ENCODE measurements around the gene TEK.

TEK gene

DNA sequence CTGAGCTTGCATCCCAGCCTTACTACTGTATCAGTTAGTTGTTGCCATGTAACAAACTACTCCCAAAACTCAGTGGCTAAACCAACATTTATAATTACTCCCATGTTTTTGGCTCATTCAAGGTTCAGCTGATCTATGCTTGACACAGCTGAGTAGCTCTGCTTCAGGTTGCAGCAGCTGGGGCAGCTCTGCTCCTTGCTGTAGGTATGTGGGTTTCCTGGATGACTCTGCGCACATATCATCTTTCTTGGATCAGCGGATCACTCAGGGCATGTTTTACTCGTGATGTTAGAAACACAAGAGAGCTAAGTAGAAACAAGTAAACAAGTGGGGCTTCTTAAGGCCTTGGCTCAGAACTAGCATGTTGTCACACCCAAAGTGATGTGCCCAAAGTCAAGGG, 15.1 kb downstream of the TEK start:
- DNase-seq (ENCODE audit: low read depth), result no peak

GRCh38 chr9:27125030-27125429, 16.0 kb downstream of the TEK start:
- no peak for DNase-seq (ENCODE audit: low read depth)

DNA sequence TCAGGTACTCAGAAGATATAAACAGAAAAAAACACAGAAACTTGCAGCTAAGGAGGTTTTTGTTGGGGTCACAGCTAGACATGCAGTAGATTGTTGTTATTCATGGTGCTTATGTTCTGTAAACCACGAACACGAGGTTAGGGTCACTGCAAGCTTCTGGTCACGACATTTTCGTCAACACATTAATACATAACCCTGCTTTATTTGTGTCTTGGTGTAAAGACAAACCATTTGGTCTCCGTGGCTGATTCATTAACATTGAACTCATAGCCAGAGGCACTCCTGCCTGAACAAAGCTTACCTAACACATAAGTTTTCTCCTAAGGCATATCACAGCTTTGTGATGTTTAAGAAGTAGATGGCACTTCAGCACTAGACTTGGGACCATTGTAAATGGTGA, 16.9 kb downstream of the TEK start:
- no peak for DNase-seq (ENCODE audit: low read depth)

GRCh38 chr9:27126670-27127069, 17.6 kb downstream of the TEK start:
- DNase-seq (ENCODE audit: low read depth), result no peak

GRCh38 chr9:27129221-27129620, 20.2 kb downstream of the TEK start:
- no peak for DNase-seq (ENCODE audit: low read depth)

- no peak for DNase-seq (ENCODE audit: low read depth)
These were observed 22.7 kb downstream of the TEK start for GRCh38 chr9:27131731-27132130.

GRCh38 chr9:27133817-27134216, 24.8 kb downstream of the TEK start:
- no peak for DNase-seq (ENCODE audit: low read depth)

GRCh38 chr9:27142299-27142930, 33.4 kb downstream of the TEK start:
- no peak for DNase-seq (ENCODE audit: low read depth)

- DNase-seq (ENCODE audit: low read depth), result no peak
These were observed 36.1 kb downstream of the TEK start for GRCh38 chr9:27145143-27145542.

DNA sequence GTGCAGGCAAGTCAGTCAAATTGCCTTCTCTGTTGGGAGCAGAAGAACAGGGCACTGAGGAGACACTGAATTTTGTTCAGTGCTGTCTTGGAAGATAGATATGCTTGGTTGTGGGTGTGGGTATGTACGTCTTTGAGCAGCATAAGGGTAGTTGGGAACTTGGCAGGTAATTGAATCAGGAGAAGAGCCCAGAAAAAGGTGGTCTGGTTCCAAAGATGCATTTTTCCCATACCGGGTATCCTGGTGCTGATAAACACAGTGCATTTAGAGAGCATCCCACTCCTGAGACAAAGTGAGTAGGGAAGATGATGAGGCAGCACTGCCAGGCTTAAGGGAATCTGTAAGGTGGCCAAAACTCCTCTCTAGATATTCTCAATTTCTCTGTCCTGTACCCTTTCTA, 40.6 kb downstream of the TEK start:
- no peak for DNase-seq (ENCODE audit: low read depth)

DNA sequence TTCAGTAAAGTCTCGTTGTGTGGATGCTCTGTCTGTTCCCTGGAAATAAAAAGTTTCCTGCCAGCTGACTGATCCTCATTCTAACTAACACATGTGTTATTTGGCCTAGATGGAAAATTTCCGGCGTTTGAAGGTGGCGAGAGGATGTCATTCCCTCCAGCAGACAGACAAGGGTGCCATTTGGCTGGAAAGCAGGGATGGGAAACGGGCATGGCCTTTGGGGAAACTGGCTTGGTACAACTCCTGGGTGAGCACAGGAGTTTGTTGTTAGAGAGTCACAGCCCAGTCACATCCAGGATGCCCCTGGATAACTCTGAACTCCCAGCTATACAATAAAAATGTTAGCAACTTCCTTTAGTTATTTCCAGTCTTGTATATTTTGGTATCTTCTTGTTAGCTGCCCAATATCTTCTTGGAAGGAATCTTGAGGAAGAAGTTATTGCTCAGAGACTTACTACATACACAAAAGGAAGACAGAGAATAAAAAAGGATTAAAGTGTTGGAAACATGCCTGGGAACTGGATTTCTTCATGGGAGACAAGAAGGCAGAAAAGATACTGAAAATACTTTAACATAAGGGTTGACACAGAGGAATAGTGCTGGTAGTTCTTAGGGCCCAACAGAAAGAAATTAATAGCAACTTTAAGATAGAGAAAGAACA, 41.9 kb downstream of the TEK start:
- DNase-seq (ENCODE audit: low read depth), result no peak

GRCh38 chr9:27151693-27152404, 42.8 kb downstream of the TEK start:
- DNase-seq (ENCODE audit: low read depth), result peak; percentile 62

- no peak for DNase-seq (ENCODE audit: low read depth)
These were observed 43.3 kb downstream of the TEK start for GRCh38 chr9:27152405-27152718.

DNA sequence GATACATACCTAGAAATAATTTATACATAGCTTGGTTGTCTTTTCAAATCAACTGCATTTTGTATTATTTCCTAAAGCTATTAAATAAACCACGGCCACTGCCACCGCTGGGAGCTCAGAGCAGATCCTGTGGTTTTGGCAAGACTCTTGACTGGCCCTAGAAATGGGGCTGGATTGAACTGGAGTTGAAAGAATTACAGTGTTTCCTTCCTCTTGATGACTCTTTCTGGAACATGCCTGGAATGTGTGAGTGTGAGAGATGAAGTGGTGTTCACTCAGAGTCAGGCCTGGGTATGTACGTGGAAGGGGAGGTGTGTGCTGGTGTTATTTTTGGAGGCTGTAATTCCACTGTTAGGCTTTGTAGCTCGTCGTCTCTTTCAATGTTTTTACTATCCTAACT, 45.9 kb downstream of the TEK start:
- DNase-seq (ENCODE audit: low read depth), result peak; percentile 69

GRCh38 chr9:27157097-27157496, 48.1 kb downstream of the TEK start:
- no peak for DNase-seq (ENCODE audit: low read depth)

- DNase-seq (ENCODE audit: low read depth), result no peak
These were observed 48.7 kb downstream of the TEK start for GRCh38 chr9:27157736-27158135.

- DNase-seq (ENCODE audit: low read depth), result no peak
These were observed 51.6 kb downstream of the TEK start for GRCh38 chr9:27160636-27161035.

- no peak for DNase-seq (ENCODE audit: low read depth)
These were observed 53.0 kb downstream of the TEK start for GRCh38 chr9:27162045-27162444.

- no peak for DNase-seq (ENCODE audit: low read depth)
These were observed 56.0 kb downstream of the TEK start for GRCh38 chr9:27165068-27165467.

- DNase-seq (ENCODE audit: low read depth), result no peak
These were observed 56.6 kb downstream of the TEK start for GRCh38 chr9:27165670-27166069.

GRCh38 chr9:27168496-27168895, 59.5 kb downstream of the TEK start:
- DNase-seq (ENCODE audit: low read depth), result no peak

DNA sequence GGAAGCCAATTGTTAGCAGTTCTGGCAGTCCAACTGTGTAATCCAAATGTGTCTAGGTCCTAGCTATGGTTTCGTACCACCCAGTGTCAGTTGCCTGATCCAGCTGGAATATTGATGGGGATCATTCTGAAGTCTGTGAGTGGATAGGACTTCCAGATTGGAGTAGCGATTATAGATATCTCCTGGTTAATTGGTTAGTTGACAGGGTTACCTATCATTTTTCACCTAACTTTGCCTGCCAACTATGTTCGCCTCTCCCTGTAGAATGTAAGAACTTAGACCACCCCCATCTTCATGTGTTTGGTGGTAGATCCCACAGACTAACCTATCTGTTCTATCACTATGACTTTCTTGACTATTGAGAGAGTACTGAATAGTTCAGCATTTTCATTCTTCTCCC, 59.9 kb downstream of the TEK start:
- no peak for DNase-seq (ENCODE audit: low read depth)

- DNase-seq (ENCODE audit: low read depth), result no peak
These were observed 67.9 kb downstream of the TEK start for GRCh38 chr9:27176971-27177370.

Measured in HS-27A (cell line).